ENCODE data around the gene B4GALT2. TPM values are rescaled to one million over a fixed set of nuclear protein-coding genes. Genes with fewer than 3 reads are reported as not detected.

Gene B4GALT2
- total RNA-seq, 1 experiment from 2014 or later: 70.9 TPM

DNA sequence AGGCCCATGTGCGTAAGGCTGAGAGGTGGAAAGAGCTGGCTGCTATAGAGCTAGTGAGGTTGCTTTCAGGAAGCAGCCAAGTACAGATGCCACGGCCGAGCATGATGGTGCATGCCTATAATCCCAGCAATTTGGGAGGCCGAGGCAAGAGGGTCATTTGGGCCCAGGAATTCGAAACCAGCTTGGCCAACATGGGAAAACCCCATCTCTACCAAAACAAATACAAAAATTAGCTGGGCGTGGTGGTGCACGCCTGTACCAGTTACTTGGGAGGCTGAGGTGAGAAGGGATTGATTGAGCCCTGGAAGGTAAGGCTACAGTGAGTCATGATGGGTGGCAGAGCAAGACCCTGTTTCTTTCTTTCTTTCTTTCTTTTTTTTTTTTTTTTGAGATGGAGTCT is 15.1 kb downstream of the B4GALT2 start:
- no peaks in the 10 kb centered on the region for H3K79me1 ChIP-seq (ENCODE audit: insufficient read depth, low read depth, low read length, poor library complexity, severe bottlenecking)
- no peak overlapping the region for H4K8ac ChIP-seq (replicated peaks; ENCODE audit: insufficient read length, low read depth, low read length)
- H3K18ac ChIP-seq (ENCODE audit: insufficient read length, low read depth, low read length): no peak overlapping the region
- no peak overlapping the region for H3K4me2 ChIP-seq (ENCODE audit: insufficient read depth, insufficient read length, low read length)
- peaks cover 6% of the 10 kb centered on the region for H3K27me3 Mint-ChIP-seq (ENCODE audit: low read depth)
- no peak overlapping the region for H3K23ac ChIP-seq (ENCODE audit: insufficient read length, low read depth, low read length)
- H3K79me2 ChIP-seq (ENCODE audit: insufficient read depth, low read length): no peaks in the 10 kb centered on the region
- H3T11ph ChIP-seq (ENCODE audit: low read length): no peak overlapping the region
- H2BK12ac ChIP-seq (ENCODE audit: insufficient read length, low read depth, low read length): no peak overlapping the region
- TF ChIP-seq, protein P1, sequence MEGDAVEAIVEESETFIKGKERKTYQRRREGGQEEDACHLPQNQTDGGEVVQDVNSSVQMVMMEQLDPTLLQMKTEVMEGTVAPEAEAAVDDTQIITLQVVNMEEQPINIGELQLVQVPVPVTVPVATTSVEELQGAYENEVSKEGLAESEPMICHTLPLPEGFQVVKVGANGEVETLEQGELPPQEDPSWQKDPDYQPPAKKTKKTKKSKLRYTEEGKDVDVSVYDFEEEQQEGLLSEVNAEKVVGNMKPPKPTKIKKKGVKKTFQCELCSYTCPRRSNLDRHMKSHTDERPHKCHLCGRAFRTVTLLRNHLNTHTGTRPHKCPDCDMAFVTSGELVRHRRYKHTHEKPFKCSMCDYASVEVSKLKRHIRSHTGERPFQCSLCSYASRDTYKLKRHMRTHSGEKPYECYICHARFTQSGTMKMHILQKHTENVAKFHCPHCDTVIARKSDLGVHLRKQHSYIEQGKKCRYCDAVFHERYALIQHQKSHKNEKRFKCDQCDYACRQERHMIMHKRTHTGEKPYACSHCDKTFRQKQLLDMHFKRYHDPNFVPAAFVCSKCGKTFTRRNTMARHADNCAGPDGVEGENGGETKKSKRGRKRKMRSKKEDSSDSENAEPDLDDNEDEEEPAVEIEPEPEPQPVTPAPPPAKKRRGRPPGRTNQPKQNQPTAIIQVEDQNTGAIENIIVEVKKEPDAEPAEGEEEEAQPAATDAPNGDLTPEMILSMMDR (conservative IDR thresholded peaks at IDR 0.05): no peak
- no peaks in the 10 kb centered on the region for H3K4me1 ChIP-seq (ENCODE audit: insufficient read depth, low read length)
- no peak for DNase-seq
- WGBS (ENCODE audit: extremely low coverage, insufficient read length, low lambda C conversion rate): no CpG with 5 or more reads among the region's 7 CpGs
- H3K9me3 ChIP-seq (ENCODE audit: control insufficient read depth, low read depth, low read length): no peaks in the 10 kb centered on the region
- H3K4ac ChIP-seq (ENCODE audit: low read depth, low read length): no peak overlapping the region
- peaks cover 16 to 28% of the 10 kb centered on the region in 2 experiments for H3K4me1 Mint-ChIP-seq
- H3K27ac ChIP-seq (ENCODE audit: insufficient read length, low read depth, low read length): no peak overlapping the region
- H3K14ac ChIP-seq (ENCODE audit: insufficient read depth, low read length): no peak overlapping the region
- H2BK120ac ChIP-seq (ENCODE audit: low read depth, low read length, poor library complexity, severe bottlenecking): no peak overlapping the region
- H3K56ac ChIP-seq (ENCODE audit: insufficient read length, low read depth, low read length): no peak overlapping the region
- no peak overlapping the region for H4K91ac ChIP-seq (ENCODE audit: insufficient read length, low read depth, low read length)
- H3K9ac ChIP-seq (ENCODE audit: extremely low read depth, insufficient read length, low read length): no peak overlapping the region
- H2AK5ac ChIP-seq (ENCODE audit: insufficient read length, low read length): no peak overlapping the region
- no peak overlapping the region for H3K27ac Mint-ChIP-seq
- no peak overlapping the region for H2BK15ac ChIP-seq (ENCODE audit: low read depth, low read length)
- H4K5ac ChIP-seq (ENCODE audit: insufficient read length, low read depth, low read length): no peak overlapping the region
- H3K4me3 Mint-ChIP-seq: peak overlapping the region in 1 of 2 experiments; percentile 26; a peak in 1 of 5 replicates
- H4K20me1 ChIP-seq (ENCODE audit: control insufficient read depth, insufficient read depth, insufficient read length): no peaks in the 10 kb centered on the region
- no peaks in the 10 kb centered on the region for H3K9me3 Mint-ChIP-seq
- no peak overlapping the region for H2BK5ac ChIP-seq (ENCODE audit: insufficient read length, low read length)
- H2AFZ ChIP-seq (ENCODE audit: low read length): no peak overlapping the region
- no peak overlapping the region for H2BK20ac ChIP-seq (ENCODE audit: low read depth, low read length, poor library complexity, severe bottlenecking)
- H3K23me2 ChIP-seq (ENCODE audit: insufficient read length, low read depth, low read length, poor library complexity, severe bottlenecking): peaks cover 10% of the 10 kb centered on the region
- H3K36me3 Mint-ChIP-seq (ENCODE audit: insufficient read depth in 1 of 3, low read depth in 3 of 3): peaks cover 5 to 9% (median 6%) of the 10 kb centered on the region in 3 experiments; a peak in 5 of 7 replicates
- H3K27me3 ChIP-seq (ENCODE audit: insufficient read depth, low read length): no peaks in the 10 kb centered on the region
